OCI-LY3 (cell line): ENCODE data around the gene PCSK2.

Source experiments
- EZH2phosphoT487 ChIP-seq: fragments of 200-600 bp; shearing (Covaris generic); IDR thresholded peaks from 2 replicates; pipeline ENCODE4 v1.6.1; 2018; ENCODE audit warnings: antibody characterized with exemption, mixed run types, low read depth
- TF ChIP-seq, protein P1 (sequence below): fragments of 200-600, 300-600 bp; sonication (generic); IDR thresholded peaks from 2 replicates; pipeline ENCODE4 v1.5.1; 2014; ENCODE audit warnings: antibody characterized with exemption, low read length, low read depth

GRCh38 chr20:17205084-17205813 lies 21.6 kb upstream of the PCSK2 start:
- TF ChIP-seq, protein P1, sequence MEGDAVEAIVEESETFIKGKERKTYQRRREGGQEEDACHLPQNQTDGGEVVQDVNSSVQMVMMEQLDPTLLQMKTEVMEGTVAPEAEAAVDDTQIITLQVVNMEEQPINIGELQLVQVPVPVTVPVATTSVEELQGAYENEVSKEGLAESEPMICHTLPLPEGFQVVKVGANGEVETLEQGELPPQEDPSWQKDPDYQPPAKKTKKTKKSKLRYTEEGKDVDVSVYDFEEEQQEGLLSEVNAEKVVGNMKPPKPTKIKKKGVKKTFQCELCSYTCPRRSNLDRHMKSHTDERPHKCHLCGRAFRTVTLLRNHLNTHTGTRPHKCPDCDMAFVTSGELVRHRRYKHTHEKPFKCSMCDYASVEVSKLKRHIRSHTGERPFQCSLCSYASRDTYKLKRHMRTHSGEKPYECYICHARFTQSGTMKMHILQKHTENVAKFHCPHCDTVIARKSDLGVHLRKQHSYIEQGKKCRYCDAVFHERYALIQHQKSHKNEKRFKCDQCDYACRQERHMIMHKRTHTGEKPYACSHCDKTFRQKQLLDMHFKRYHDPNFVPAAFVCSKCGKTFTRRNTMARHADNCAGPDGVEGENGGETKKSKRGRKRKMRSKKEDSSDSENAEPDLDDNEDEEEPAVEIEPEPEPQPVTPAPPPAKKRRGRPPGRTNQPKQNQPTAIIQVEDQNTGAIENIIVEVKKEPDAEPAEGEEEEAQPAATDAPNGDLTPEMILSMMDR = no peak
- TF ChIP-seq EZH2phosphoT487 = no peak
